ENCODE results near the gene PTOV1. TPM values are rescaled to one million over a fixed set of nuclear protein-coding genes. Genes with fewer than 3 reads are reported as not detected.

Gene PTOV1
- total and polyA plus RNA-seq, 2 of the 13 experiments (the other 11 are each of a cell fraction or from before 2014, with no cell fraction given), result 63.5 to 68.5 TPM

GRCh38 chr19:49866933-49867782 is 16.2 kb downstream of the PTOV1 start, which contains the start of gene PNKP (continued):
- TF ChIP-seq ZNF883 (CRISPR knock-in tag; IDR thresholded peaks at IDR 0.05; ENCODE audit: not compliant biosample characterization), result peak; percentile 86
- peak; percentile 88 for TF ChIP-seq HOXA3 (CRISPR knock-in tag; IDR thresholded peaks at IDR 0.05)
- no peak for TF ChIP-seq TRIM24 (CRISPR knock-in tag; IDR thresholded peaks at IDR 0.05)
- TF ChIP-seq PRMT3 (CRISPR knock-in tag; IDR thresholded peaks at IDR 0.05; ENCODE audit: borderline replicate concordance, low read depth), result no peak
- no peak; the same call in 1 of the 2 replicates for TF ChIP-seq SAFB2 (CRISPR knock-in tag; IDR thresholded peaks at IDR 0.05; ENCODE audit: borderline replicate concordance, low read depth)
- no peak for TF ChIP-seq ETV6 (CRISPR knock-in tag; conservative IDR thresholded peaks at IDR 0.05)
- TF ChIP-seq ZNF251 (CRISPR knock-in tag; IDR thresholded peaks at IDR 0.05), result no peak
- no peak for TF ChIP-seq YY1 (IDR thresholded peaks at IDR 0.05; ENCODE audit: insufficient read depth, insufficient replicate concordance, low read depth, low read length)
- TF ChIP-seq, protein P1, sequence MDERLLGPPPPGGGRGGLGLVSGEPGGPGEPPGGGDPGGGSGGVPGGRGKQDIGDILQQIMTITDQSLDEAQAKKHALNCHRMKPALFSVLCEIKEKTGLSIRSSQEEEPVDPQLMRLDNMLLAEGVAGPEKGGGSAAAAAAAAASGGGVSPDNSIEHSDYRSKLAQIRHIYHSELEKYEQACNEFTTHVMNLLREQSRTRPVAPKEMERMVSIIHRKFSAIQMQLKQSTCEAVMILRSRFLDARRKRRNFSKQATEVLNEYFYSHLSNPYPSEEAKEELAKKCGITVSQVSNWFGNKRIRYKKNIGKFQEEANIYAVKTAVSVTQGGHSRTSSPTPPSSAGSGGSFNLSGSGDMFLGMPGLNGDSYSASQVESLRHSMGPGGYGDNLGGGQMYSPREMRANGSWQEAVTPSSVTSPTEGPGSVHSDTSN (CRISPR knock-in tag; IDR thresholded peaks at IDR 0.05), result no peak
- TF ChIP-seq ZNF263 (CRISPR knock-in tag; IDR thresholded peaks at IDR 0.05), result peak; percentile 10; the same call in 1 of the 2 replicates
- peak; percentile 81 for TF ChIP-seq HIVEP1 (CRISPR knock-in tag; IDR thresholded peaks at IDR 0.05)
- TF ChIP-seq ZNF558 (CRISPR knock-in tag; IDR thresholded peaks at IDR 0.05; ENCODE audit: borderline replicate concordance), result no peak
- peak; percentile 88; the same call in 1 of the 2 replicates for TF ChIP-seq ZFP91 (CRISPR knock-in tag; IDR thresholded peaks at IDR 0.05; ENCODE audit: borderline replicate concordance)
- peak; percentile 97 for TF ChIP-seq GABPB1 (CRISPR knock-in tag; IDR thresholded peaks at IDR 0.05)
- TF ChIP-seq ERF (CRISPR knock-in tag; IDR thresholded peaks at IDR 0.05), result peak; percentile 86
- no peak for TF ChIP-seq HOXA7 (CRISPR knock-in tag; IDR thresholded peaks at IDR 0.05)
- peak; percentile 55; the same call in 1 of the 2 replicates for TF ChIP-seq ZNF503 (CRISPR knock-in tag; IDR thresholded peaks at IDR 0.05)
- peak; percentile 71; the same call in 1 of the 2 replicates for TF ChIP-seq GLI4 (CRISPR knock-in tag; IDR thresholded peaks at IDR 0.05; ENCODE audit: borderline replicate concordance)
- TF ChIP-seq TBP (CRISPR knock-in tag; IDR thresholded peaks at IDR 0.05), result no peak

All from HepG2 (cell line).